Trophoblast cell (in vitro differentiated cells and primary cell): ENCODE measurements around the gene RAB11FIP3.

Source experiments
- DNase-seq, 2 donors: peaks; one replicate each; pipeline ENCODE4 v3.0.0-alpha.2; 2016
- H2AFZ ChIP-seq: 2 replicates; pipeline ENCODE4 v1.6.1; 2013; ENCODE audit warnings: low read length, moderate library complexity, mild to moderate bottlenecking; ENCODE audit not compliant: insufficient read depth, poor library complexity
- H2AK5ac ChIP-seq: 2 replicates; pipeline ENCODE4 v1.6.1; 2013; ENCODE audit warnings: mild to moderate bottlenecking, low read length
- H2BK120ac ChIP-seq: 2 replicates; pipeline ENCODE4 v1.6.1; 2013; ENCODE audit warnings: low read length, mild to moderate bottlenecking, moderate library complexity; ENCODE audit not compliant: insufficient read depth, poor library complexity
- H2BK12ac ChIP-seq: 2 replicates; pipeline ENCODE4 v1.6.1; 2013; ENCODE audit warnings: mild to moderate bottlenecking, low read length, moderate library complexity
- H2BK5ac ChIP-seq: 2 replicates; pipeline ENCODE4 v1.6.1; 2013; ENCODE audit warnings: low read length, low read depth, moderate library complexity, mild to moderate bottlenecking; ENCODE audit not compliant: poor library complexity
- H3K14ac ChIP-seq: 2 replicates; pipeline ENCODE4 v1.6.1; 2013; ENCODE audit warnings: mild to moderate bottlenecking, low read length
- H3K18ac ChIP-seq: 2 replicates; pipeline ENCODE4 v1.6.1; 2013; ENCODE audit warnings: mild to moderate bottlenecking, low read length
- H3K23ac ChIP-seq: 2 replicates; pipeline ENCODE4 v1.6.1; 2013; ENCODE audit warnings: low read length
- H3K27ac ChIP-seq: 2 replicates; pipeline ENCODE4 v1.5.1; 2013; ENCODE audit warnings: low read depth, mild to moderate bottlenecking, inconsistent platforms, low read length, moderate library complexity
- H3K27me3 ChIP-seq: 2 replicates; pipeline ENCODE4 v1.6.1; 2013; ENCODE audit warnings: inconsistent platforms, mild to moderate bottlenecking, low read length, moderate library complexity; ENCODE audit not compliant: insufficient read depth
- H3K36me3 ChIP-seq, 2 experiments: 1 replicate in 1 of 2; 2 replicates in 1 of 2; pipeline ENCODE4 v1.6.1; 2013; ENCODE audit warnings: low read length in 2 of 2, mild to moderate bottlenecking in 2 of 2, moderate library complexity in 1 of 2; ENCODE audit not compliant: insufficient read depth in 2 of 2, control insufficient read depth in 1 of 2
- H3K4ac ChIP-seq: 2 replicates; pipeline ENCODE4 v1.6.1; 2013; ENCODE audit warnings: low read depth, mild to moderate bottlenecking, low read length, moderate library complexity
- H3K4me1 ChIP-seq, 2 experiments: 1 replicate in 1 of 2; 2 replicates in 1 of 2; pipeline ENCODE4 v1.6.1; 2013; ENCODE audit warnings: low read length in 2 of 2, mild to moderate bottlenecking in 2 of 2, moderate library complexity in 1 of 2; ENCODE audit not compliant: insufficient read depth in 2 of 2, control insufficient read depth in 1 of 2
- H3K4me2 ChIP-seq: 2 replicates; pipeline ENCODE4 v1.6.1; 2013; ENCODE audit warnings: inconsistent platforms, mild to moderate bottlenecking, low read length, moderate library complexity
- H3K4me3 ChIP-seq: 2 replicates; pipeline ENCODE4 v1.5.1; 2013; ENCODE audit warnings: mild to moderate bottlenecking, low read depth, low read length, inconsistent platforms
- H3K79me1 ChIP-seq: one replicate; pipeline ENCODE4 v1.6.1; 2013; ENCODE audit warnings: low read length
- H3K79me2 ChIP-seq: 2 replicates; pipeline ENCODE4 v1.6.1; 2013; ENCODE audit warnings: low read length, mild to moderate bottlenecking; ENCODE audit not compliant: control insufficient read depth, insufficient read depth, poor library complexity
- H3K9ac ChIP-seq: 2 replicates; pipeline ENCODE4 v1.6.1; 2013; ENCODE audit warnings: mild to moderate bottlenecking, low read length
- H3K9me3 ChIP-seq: 2 replicates; pipeline ENCODE4 v1.6.1; 2013; ENCODE audit warnings: low read depth, mild to moderate bottlenecking, control low read depth, inconsistent platforms, low read length; ENCODE audit not compliant: insufficient read depth
- H4K12ac ChIP-seq: 2 replicates; pipeline ENCODE4 v1.6.1; 2013; ENCODE audit warnings: low read depth, mild to moderate bottlenecking, low read length, moderate library complexity
- H4K8ac ChIP-seq: 2 replicates; pipeline ENCODE4 v1.6.1; 2013; ENCODE audit warnings: low read depth, mild to moderate bottlenecking, low read length, moderate library complexity
- H4K91ac ChIP-seq: one replicate; pipeline ENCODE4 v1.6.1; 2013; ENCODE audit warnings: low read depth, mild to moderate bottlenecking, low read length, moderate library complexity
- WGBS: extraction: QIAGEN DNeasy Blood & Tissue Kit; methylation state at CpG from one replicate; pipeline ENCODE4 v1.1.7; 2013; ENCODE audit warnings: missing lambda C conversion rate; ENCODE audit not compliant: insufficient read length, insufficient coverage; ENCODE audit errors: extremely low coverage; 5-methylcytosine and 5-hydroxymethylcytosine counted together

Gene RAB11FIP3

DNA sequence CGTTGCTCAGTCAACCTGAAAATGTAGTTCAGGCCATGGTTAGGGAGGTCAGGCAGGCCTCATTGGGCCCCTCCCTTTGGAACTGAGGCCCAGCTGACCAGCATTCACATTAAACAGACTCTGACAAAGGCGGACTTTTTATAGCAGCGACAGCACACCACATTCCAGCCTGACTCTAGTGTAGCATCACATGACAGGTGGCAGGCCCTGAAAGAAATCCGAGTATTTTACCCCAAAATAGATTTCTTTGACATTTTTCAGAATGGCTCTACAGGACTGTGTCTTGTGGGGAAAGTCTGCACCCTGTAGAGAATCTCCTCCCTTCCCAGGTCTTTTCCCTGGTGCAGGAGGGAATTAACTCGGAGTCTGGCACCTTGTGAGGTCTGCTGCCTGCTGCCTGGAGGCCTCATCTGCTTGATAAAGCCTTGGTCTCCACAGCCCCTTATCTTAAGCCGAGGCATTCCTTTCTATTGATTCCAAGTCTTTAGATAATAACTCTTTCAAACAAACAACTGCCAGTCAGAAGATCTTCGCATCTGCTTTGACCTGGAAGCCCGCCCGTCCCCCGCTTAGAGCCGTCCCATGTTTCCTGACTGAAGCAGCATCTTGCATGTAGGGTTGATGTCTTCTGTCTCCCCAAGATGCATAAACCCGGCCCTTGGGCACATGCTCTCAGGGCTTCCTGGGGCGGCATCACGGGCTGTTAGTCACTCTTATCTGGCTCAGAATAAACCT lies 58.1 kb downstream of the RAB11FIP3 start:
- Histone ChIP-seq H3K9me3 (peaks cover 2% of the 10 kb centered on the region), H3K27me3 (no peaks in the 10 kb centered on the region), H3K18ac (no peak overlapping the region), H3K79me2 (peaks cover 2% of the 10 kb centered on the region), H2AFZ (no peak overlapping the region), H3K4me2 (no peak overlapping the region), H3K27ac (peak overlapping the region; percentile 33), H3K14ac (no peak overlapping the region), H2BK120ac (no peak overlapping the region), H2AK5ac (no peak overlapping the region), H3K36me3 (peaks cover 3 to 4% of the 10 kb centered on the region in 2 experiments), H4K12ac (no peak overlapping the region), H3K23ac (no peak overlapping the region), H3K79me1 (no peaks in the 10 kb centered on the region), H2BK12ac (no peak overlapping the region), H3K4me3 (no peak overlapping the region), H4K8ac (no peak overlapping the region), H4K91ac (no peak overlapping the region), H2BK5ac (no peak overlapping the region), H3K9ac (no peak overlapping the region), H3K4ac (no peak overlapping the region), H3K4me1 (peaks cover 8 to 18% of the 10 kb centered on the region in 2 experiments)
- no peak for DNase-seq
- WGBS, result no CpG with 5 or more reads among the region's 14 CpGs

GRCh38 chr16:489606-490005 lies 64.2 kb downstream of the RAB11FIP3 start:
- no peak overlapping the region for H3K4ac ChIP-seq
- no peak overlapping the region for H2AK5ac ChIP-seq
- no peak overlapping the region for H2BK5ac ChIP-seq
- H2AFZ ChIP-seq, result no peak overlapping the region
- no peak overlapping the region for H3K23ac ChIP-seq
- no peaks in the 10 kb centered on the region for H3K4me1 ChIP-seq
- H3K9ac ChIP-seq, result no peak overlapping the region
- peaks cover 14 to 19% of the 10 kb centered on the region in 2 experiments for H3K36me3 ChIP-seq
- H3K4me3 ChIP-seq, result no peak overlapping the region
- no peak overlapping the region for H4K12ac ChIP-seq
- no peak overlapping the region for H3K18ac ChIP-seq
- no peak overlapping the region for H3K4me2 ChIP-seq
- no peak overlapping the region for H4K8ac ChIP-seq
- WGBS, result no CpG with 5 or more reads among the region's 16 CpGs
- no peak overlapping the region for H2BK120ac ChIP-seq
- H2BK12ac ChIP-seq, result no peak overlapping the region
- H3K79me1 ChIP-seq, result no peaks in the 10 kb centered on the region
- no peak overlapping the region for H4K91ac ChIP-seq
- peaks cover 1% of the 10 kb centered on the region for H3K79me2 ChIP-seq
- no peaks in the 10 kb centered on the region for H3K9me3 ChIP-seq
- H3K27ac ChIP-seq, result no peak overlapping the region
- DNase-seq, result no peak
- H3K14ac ChIP-seq, result no peak overlapping the region
- no peaks in the 10 kb centered on the region for H3K27me3 ChIP-seq

DNA sequence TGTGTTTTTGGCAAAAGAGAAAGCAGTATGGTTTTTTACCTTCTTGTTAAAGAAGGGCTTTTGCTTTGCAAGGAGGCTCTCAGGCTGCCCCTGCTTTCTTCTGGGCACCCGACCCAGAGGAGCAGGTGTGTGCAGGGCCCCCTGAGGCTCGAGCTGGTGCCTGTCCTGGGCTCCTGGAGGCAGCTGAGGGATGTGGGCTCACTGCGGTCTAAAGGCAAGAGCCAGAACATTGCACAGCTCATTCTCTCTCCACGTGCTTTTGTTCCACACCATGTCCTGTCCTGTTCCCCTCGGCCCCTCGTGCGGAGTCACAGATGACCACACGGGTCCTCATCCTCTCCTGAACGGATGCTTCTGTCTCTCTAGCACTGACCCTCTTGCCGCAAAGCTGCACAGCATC lies 65.3 kb downstream of the RAB11FIP3 start:
- Histone ChIP-seq H3K23ac (no peak overlapping the region), H3K4me2 (no peak overlapping the region), H3K18ac (no peak overlapping the region), H2BK12ac (no peak overlapping the region), H3K9ac (no peak overlapping the region), H2BK120ac (no peak overlapping the region), H3K9me3 (no peaks in the 10 kb centered on the region), H3K79me2 (no peaks in the 10 kb centered on the region), H3K4me1 (no peaks in the 10 kb centered on the region), H4K8ac (no peak overlapping the region), H3K36me3 (peaks cover 14 to 19% of the 10 kb centered on the region in 2 experiments), H2AFZ (no peak overlapping the region), H4K91ac (no peak overlapping the region), H2BK5ac (no peak overlapping the region), H3K27ac (no peak overlapping the region), H3K79me1 (no peaks in the 10 kb centered on the region), H3K14ac (no peak overlapping the region), H4K12ac (no peak overlapping the region), H3K27me3 (no peaks in the 10 kb centered on the region), H3K4ac (no peak overlapping the region), H3K4me3 (no peak overlapping the region), H2AK5ac (no peak overlapping the region)
- no peak for DNase-seq
- WGBS, result no CpG with 5 or more reads among the region's 10 CpGs

- H3K4me3 ChIP-seq, result no peak overlapping the region
- no peak overlapping the region for H3K4me2 ChIP-seq
- no peak overlapping the region for H2AFZ ChIP-seq
- no peak overlapping the region for H3K18ac ChIP-seq
- no peak overlapping the region for H2BK120ac ChIP-seq
- no peak overlapping the region for H3K23ac ChIP-seq
- H2BK12ac ChIP-seq, result no peak overlapping the region
- no peak overlapping the region for H3K4ac ChIP-seq
- H3K9me3 ChIP-seq, result no peaks in the 10 kb centered on the region
- no peak for DNase-seq
- H3K9ac ChIP-seq, result no peak overlapping the region
- no peak overlapping the region for H4K8ac ChIP-seq
- H3K27me3 ChIP-seq, result no peaks in the 10 kb centered on the region
- H3K79me1 ChIP-seq, result no peaks in the 10 kb centered on the region
- no peak overlapping the region for H2AK5ac ChIP-seq
- no peak overlapping the region for H3K27ac ChIP-seq
- H3K79me2 ChIP-seq, result no peaks in the 10 kb centered on the region
- no peak overlapping the region for H4K12ac ChIP-seq
- H3K14ac ChIP-seq, result no peak overlapping the region
- no CpG with 5 or more reads among the region's 19 CpGs for WGBS
- no peak overlapping the region for H2BK5ac ChIP-seq
- peaks cover 0 to 2% of the 10 kb centered on the region in 2 experiments for H3K4me1 ChIP-seq
- peaks cover 16 to 19% of the 10 kb centered on the region in 2 experiments for H3K36me3 ChIP-seq
- H4K91ac ChIP-seq, result no peak overlapping the region
Observed at GRCh38 chr16:491220-491919, 65.9 kb downstream of the RAB11FIP3 start.
